NCI-H1436 treated with DMSO at 0.1 percent for 48 hours (cell line): ENCODE data around the gene P2RX3.
A peak's percentile ranks its signal among the peaks of the same experiment; 100 is the strongest.

Experiments
- DNase-seq: peaks from one replicate; lab custom pipeline; 2025; lab: John Stamatoyannopoulos, UW

P2RX3 gene

DNA sequence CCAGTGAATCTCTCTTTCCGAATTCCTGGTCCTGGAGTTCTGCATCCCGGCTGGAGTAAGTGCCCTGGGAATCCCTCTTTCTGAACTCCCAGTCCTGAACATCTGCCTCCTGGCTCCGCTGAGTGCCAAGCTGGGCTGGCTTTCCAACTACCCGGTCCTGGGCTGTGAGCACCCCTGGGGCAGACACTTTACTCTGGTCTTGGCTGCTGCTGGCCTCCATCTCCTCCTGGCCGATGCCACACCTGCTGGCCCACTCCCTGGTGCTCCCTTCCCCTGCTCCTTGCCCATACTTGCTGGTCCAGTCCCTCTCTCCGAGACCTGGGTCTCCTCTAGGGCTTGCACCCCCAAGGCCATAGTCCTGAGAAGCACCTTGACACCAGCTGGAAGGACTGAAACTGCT lies 28.1 kb upstream of the P2RX3 start:
- no peak for DNase-seq

DNA sequence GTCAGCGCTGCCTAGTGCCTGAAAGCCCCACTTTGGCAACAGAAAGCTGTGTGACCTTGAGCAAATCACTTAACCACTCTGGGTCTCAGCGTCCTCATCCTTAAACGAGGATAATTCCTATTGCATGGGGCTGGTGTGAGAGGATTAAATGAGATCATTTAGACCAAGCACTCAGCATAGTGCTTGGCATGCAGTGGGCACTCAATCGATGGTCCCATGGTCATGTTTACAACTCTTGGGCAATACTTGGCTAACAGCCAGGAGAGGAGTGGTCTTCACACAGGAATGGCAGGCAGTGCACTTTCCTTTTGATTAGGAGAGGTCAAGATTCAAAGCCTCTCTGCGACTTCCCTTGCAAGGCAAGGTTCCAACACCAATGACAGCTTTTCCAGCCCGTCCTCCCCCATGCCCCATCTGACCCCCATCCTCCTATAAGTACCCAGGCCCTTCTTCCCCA lies 27.5 kb upstream of the P2RX3 start:
- no peak for DNase-seq

DNA sequence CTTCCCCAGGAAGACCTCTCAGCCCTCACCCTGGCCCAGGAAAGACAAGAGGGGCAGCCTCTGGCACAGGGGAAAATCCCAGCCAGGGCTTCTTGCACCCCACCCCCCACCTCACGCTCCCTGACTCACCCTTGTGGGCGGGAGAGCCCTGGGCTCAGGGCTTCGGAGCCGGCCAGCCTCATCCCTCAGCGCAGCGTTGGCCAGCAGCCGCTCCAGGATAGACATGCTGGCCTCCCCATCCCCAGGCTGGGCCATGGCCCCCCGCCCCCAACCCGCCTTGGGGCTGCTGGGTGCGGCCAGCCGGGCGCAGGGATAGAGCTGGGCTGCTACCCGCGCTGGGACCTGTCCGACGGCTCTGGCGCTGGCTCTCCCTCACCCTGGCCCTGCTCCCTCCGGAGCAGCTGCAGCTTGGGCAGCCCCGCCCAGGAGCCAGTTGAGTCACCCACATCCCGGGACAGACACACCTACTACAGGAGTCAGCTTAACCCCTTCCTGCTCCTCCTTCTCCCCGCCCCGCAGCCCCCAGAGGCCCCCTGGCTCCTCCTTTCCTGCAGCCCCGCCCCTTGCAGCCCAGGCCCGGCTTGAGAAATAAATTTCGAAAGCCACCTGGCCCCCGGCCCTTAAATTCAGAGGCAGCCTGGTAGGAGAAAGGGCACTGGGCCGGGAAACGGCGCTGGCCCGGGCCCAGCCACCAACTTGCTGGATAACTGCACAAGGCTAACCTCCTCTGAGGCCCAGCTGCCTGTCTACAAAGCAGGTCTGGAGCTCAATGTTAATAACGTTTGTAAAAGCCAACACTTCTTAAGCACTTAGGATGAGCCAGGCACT lies 26.8 kb upstream of the P2RX3 start:
- DNase-seq, result peak; percentile 63

DNA sequence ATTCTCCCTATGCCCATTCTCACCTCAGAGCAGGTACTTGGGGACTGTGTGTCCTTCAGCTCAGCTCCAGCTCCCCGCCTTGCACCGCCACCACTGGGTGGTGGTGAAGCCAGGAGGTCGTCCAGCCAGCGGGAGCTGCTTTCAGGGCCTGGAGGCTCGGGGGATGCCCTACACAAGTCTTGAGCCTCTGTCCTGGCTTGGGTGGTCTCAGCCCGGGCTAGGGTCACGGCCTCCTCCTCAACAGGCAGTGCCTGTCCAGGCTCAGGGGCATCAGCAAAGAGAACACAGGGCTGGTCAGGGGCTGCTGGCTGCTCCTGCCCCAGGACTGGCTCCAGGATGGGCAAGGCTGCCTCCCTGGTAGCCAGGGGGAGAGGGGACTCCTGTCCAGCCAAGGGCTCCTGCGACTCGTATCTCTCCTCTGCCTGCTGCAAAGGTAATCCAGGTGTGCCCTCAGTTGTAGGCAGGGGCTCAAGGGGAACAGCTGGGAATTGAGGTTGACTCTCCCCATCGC lies 25.6 kb upstream of the P2RX3 start:
- no peak for DNase-seq

DNA sequence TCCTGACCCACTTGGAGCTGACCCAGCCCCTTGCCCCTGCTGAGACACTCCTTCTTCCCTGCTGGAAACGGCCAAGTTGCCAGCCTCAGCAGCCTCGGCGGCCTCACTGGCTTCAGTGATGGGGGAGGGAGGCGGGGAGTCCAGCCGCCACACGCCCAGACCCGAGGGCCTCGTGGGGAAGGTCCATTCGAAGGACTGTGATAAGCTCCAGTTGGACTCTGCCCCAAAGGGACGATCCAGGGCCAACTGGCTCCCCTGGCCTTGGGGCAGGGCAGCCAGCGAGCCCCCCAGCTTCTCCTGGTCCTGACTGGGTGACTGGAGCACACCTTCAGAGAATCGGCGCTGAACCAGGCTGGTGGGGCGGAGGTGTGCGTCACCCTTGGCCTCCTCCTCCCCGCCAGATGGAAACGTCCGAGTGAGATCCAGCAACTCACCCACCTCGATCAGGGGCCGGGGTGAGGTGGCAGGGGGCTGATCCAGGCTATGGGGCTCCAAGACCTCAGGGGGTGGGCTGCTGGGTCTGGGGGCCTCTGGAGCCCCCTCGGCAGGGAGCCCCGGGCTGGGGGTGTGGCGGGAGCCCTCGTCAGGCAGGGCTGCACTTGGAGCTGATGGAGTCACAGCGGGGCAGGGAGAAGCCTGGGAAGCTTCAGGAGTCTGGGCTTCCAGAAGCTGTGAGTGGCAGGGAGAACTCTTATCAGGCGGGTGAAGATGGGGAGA lies 24.9 kb upstream of the P2RX3 start:
- no peak for DNase-seq

DNA sequence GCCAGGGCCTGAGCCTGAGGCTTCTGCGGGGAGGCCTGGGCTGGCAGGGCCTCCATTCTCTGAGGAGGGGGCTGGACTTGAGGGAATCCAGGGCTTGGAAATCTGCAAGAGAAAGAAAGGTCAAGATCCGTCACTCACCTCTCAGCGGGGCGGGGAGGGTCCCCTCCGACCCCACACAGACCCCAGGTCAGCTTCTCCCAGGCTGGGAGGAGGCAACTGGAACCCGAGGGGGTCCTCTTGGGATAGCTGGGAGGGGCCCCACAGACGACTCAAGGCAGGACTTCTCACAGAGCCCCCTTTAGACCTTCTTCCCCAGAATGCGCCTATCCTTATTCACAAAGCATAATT lies 24.4 kb upstream of the P2RX3 start:
- no peak for DNase-seq

DNA sequence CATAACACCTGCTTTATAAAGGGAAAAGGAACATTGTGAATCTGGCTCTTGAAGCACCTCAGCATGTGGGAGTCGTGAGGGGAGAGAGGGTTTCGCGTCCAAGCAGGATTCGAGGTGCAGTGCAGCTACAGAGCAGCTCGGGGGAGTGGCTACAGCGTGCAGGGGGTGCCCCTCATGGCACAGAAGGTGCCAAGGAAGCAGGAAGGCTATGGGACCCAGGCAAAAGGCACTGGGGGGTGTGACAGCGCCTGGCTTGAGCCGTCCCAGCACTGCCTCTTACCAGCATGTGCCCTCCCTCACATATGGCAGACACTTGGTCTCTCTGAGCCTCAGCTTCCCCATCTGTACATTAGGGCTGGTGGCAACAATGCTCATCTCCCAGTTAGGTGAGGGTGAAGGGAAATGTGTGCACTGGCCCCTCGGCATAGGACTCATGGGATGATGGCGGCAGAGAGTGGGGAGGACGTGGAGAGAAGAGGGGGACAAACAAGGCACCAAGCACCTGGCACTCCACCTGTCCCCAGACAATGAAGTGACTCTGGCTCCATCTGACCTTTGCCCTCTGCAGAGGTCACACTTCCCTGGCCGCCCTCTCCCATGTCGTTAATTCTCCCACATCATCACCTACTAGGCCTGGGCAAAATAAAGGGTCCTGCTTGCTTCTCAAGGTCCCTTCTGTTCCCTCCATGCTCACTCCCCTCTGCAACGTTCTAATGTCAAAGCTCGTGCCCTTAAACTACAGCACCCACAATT lies 23.8 kb upstream of the P2RX3 start:
- DNase-seq, result no peak

DNA sequence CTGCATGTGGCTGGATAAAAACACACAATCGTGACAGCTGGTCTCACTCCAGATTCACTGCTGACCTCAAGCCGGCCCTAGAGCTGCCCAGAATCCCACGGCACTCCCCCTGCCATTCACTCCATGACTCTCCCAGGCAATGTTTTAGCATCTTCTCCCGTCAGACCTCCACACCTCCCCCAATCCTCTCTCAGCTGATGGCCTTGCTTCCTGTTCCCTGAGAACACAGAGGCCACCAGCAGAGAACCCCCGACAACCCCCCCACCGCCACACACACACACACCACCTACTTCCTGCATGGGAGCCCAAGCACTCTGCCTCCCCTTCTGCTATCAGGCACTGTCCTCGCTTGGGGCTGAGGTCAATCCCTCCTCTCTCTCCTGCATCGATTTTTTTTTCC lies 22.7 kb upstream of the P2RX3 start:
- no peak for DNase-seq

DNA sequence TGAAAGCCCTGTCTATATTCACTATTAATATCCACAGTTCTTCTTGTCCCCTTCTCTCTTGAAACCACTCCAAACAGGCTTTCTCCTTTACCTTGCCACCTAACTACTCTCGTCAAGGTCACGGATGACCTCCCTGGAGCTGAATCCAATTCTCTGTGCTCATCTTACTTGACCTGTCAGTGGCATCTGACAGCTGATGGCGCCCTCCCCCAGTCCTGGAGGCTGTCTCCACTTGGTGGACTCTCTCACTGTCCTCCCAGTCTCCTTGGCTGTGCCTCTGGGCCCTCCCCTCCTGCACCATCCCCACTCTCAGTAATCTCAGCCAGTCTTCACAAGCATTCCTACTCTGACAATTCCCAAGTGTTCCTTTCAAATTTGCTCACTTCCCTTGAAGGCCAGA lies 22.1 kb upstream of the P2RX3 start:
- DNase-seq, result no peak

DNA sequence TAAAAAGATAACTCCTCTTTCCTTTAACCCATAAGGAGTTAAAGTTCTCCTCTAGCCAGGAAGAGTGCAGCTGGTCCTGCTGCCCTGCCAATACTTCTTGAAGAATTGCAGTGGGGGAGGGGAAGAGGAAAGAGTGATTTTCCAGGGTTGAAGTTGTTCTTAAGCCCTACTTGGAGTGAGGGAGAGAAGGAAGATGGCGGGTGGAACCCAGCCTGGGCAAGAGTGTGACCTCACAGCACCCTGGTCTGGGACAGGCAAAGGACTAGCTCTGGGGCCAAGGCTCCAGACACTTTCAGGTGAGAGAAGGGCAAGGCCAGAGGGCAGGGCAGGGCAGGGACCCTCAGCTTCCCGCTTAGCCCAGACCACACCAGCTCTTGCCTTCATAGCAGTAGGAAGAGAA lies 20.0 kb upstream of the P2RX3 start:
- DNase-seq, result no peak

DNA sequence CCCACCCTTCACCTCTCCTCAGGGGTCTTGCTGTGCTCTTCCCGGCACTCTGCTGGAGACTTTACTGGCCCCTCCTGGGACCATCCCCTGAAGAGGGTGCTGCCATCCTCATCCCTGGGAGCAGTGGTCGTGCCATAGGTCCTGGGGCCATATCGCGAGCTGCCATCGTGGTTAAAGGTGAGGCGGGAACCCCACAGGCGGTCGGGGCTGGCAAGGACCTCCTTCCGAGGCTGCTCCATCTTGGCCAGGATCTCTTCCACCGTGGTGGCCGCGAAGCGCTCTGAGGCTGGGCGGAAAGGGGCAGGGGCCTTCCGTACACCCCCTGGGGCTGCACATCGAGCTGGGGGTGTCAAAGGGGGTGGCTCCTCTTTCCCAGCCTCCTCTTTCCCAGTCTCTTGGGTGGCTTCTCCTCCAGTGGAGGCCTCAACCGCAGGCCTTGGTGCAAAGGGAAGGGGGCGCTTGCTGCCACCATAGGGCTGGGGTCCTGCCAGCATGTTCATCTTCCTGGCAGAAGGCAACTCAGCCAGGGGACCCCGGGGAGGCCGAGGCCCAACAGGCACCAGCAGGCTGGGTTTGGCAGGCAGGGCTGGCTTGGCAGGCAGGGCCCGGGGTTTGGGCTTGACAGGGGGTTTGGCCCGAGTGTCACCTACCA lies 18.0 kb upstream of the P2RX3 start:
- DNase-seq, result no peak

DNA sequence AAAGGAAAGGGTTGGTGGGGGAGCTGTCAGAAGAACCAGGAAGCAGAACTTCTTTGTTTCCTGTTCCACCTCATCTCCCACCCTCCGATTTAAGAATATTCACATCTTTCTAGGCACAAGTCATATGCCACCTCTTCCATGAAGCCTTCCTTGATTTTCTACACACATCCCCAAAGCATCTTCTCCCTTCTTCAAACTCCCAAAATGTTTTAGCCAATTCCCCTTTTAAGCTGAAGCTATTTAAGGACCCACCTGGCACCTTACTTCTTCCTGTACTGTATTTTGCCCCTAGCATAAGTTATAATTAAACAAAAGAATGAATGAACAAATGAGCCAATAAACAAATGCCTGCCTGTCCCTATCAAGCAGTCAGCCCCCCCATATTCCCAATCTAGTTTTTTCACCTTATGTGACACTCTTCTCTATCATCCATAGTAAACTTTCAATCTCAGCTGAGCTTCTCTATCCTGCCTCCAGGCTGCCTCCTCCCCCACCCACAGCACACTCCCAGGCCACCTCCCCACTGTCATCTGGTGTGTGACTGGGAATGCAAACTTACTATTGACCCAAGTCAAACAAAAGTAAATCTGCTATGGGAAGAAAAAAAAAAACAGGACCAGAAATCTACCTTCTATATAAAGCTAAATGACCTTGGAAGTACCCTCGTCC lies 17.3 kb upstream of the P2RX3 start:
- DNase-seq, result no peak

DNA sequence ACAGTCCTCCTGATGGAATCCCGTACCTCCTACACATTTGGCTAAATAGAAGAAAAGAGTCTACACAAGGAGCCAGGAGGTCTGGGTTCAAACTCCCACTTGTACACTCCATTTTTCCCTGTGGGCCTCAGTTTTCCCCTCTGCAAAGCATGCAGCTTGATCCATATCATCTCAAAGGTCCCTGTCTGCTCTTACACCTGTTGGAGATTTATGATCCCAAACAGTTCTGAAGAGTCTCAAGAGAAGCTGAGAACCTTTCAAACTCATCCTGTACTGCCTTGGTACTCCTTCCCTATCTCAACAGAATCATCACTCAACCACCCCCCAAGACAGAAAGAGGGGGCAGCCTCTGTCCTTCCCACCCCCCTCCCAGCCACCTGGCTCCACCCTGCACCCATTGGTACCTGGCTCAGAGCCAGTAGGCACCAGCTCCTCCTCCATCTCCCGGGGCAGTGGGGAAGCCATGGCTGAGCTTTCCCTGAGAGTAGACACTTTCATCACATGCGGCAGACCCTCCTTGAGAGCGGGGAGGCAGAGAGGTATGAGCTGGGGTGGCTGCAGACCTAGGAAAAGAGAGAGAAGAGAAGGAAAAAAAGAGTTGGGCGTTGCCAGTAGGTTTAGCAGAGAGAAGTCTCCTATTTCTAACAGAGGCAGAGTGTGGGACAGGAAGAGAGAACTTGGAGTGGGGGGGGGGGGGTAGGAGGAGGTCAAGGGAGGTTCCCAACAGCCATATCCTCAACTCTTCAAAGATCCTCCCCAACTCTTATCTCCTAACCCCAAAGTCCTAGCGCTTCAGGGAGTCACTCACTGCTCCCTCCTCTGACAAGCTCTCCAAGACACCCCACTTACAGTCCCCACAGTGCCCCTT lies 16.5 kb upstream of the P2RX3 start:
- DNase-seq, result no peak

DNA sequence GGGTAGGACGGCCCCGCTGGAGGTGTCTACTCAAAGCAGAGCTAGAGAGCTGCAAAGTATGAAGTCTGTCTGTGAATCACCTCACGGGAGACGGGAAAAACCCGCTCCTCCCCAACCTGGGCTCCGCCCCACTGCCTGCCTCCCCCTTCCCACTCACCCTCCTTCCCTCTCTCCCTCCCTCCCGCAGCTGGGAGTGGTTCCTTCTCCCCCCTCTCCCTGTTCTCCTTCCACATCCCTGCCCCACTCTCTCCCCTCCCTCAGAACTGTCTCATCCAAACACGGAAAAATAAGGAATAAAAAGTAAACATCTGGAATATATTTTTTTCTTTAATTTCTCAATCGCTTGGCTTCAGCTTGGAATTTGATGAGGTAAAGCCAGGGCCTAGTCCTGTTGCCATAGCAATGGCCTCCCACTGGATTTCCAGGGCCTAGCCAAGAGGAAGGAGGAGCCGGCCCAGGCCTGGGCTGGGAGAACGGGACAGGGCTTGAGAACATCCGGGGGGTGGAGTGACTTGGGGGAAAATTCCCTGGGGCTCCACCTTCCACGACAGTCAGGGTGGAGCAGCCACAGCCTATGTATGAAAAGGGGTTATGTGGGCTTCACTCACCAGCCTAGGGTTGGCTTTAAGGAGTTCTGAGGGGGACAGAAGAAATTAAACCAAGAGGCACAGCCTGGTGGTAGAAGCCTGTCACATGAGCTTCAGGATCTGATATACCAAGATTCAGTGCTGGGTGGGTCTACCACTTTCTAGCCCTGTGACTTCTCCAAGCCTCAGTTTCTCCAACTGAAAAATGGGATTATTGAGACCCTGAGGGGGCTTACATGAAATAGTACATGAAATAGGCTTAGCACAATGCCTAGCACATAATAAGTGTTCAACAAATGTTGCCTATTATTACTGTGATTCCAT lies 15.6 kb upstream of the P2RX3 start:
- no peak for DNase-seq

DNA sequence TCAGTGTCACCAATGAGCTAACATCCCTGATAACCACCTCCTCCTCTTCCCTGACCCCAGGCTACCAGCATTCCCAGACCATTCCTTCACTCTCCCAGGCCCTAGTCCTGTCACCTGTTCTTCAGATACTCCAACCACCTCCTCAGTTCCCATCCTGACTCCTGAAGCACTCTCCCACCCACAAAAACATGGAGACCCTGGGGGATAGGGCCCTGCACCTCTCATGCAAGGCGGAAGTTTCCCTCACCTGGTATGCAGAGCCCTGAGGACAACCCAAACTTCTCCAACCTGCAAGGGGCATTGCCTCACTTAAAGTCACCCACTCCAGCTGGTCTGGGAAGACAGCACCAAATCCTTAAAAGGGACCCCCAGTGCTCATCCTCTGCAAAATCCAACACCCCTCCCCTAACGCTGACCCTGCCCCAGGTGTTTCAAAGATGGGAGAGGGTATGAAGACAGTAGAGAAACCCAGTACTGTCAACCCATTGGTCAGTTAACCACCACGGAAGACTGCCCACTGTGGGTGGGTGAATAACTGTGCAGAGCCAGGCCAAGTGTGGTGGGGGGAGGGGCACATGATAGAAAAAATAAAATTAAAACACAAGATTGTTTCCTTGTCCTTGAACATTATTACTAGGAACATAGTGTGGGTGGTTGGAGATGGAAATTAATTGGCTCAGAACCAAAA lies 14.8 kb upstream of the P2RX3 start:
- no peak for DNase-seq

DNA sequence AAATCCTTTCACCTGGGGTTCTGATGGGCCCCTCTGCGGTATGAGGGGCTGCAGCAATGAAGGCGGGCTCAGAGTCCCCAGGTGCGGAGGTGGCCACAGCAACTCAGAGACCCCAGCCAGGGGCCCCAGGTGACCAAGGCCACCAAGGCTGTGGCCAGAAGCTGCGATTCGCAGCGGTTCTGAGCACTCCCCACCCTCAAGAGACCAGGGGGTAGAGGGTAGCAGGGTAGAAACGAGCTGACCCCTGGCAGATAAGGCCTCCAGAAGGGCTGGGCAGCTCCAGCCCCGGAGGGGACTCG lies 14.3 kb upstream of the P2RX3 start:
- DNase-seq, result no peak

DNA sequence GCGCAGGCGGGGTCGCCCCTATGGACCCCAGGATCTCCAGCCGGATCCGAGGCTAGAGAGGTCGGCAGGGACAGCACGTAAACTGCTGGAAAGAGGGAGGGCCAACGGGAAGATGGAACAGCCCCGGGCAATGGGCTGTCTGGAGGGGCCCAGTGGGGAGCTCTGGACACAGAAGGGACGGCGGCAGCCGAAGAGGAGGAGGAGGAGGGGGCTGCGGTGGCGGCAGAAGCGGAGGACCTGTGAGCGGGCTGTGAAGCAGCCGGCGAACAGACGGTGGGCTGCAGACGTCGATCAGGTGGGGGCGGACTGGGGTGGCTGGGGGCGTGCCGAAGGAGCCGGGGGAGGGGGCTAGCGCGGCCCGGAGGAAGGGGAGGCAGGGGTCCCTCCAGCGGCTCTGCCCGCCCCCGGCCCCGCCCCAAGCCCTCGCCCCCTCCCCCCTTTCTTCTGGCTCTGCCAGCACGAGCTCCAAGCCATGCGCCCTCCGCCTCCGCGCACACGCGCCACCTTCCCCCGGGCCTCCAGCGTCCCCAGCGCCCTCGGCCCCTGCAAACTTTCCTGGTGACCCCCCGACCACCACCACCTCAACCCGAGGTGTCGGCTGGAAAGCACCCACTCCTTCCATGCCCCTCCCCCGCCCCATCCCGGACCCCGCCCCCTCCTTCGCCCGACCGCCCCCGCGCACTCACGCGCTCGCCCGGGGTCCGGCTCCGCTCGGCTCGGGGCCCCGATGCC lies 13.8 kb upstream of the P2RX3 start:
- no peak for DNase-seq
